NCI-H187 treated with DMSO at 0.1 percent for 48 hours (cell line): ENCODE measurements around the gene CLTC.

Experiments used
- DNase-seq: peaks from one replicate; lab custom pipeline; 2025; lab: John Stamatoyannopoulos, UW

The CLTC gene

GRCh38 chr17:59684967-59685366 is 65.3 kb downstream of the CLTC start:
- DNase-seq, result no peak

- no peak for DNase-seq
Measured at GRCh38 chr17:59688008-59688407, 68.3 kb downstream of the CLTC start.

- DNase-seq, result no peak
Measured at GRCh38 chr17:59688496-59688895, 68.8 kb downstream of the CLTC start.

DNA sequence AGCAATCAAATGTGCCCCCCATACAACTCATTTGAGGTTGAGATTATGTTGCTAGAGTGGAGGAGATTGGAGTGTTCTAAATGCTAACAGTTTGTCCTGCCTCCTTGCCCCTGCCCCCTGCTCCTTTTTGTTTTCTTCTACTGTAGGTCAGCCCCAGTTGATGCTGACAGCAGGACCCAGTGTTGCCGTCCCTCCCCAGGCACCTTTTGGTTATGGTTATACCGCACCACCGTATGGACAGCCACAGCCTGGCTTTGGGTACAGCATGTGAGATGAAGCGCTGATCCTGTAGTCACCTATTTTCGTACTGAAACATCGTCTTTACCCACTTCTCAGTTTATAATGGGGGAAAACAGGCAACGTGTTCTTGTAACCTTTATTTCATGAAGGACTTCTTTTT is 73.9 kb downstream of the CLTC start:
- no peak for DNase-seq

GRCh38 chr17:59694344-59694743 is 74.6 kb downstream of the CLTC start:
- DNase-seq, result no peak

GRCh38 chr17:59695945-59696681 is 76.4 kb downstream of the CLTC start:
- DNase-seq, result no peak

- DNase-seq, result no peak
Measured at GRCh38 chr17:59696682-59697277, 77.1 kb downstream of the CLTC start.

DNA sequence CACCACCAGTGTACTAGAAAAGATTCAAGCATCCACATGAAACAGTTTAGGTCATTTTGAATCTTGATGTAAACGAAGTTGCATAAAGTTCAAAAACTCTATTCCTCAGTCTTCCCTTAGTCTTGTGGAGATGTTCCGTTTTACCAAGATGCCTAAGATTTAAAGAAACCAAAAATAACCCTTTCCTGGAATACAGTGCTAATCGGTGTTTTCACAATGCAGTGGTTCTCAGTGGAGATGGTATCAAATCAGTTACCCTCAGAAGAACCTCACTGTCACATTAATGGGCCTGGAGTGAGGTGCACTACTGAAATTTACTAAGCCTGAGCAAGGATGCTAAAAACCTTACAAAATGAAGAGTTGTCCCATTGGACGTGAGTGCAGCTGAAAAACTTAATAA is 78.4 kb downstream of the CLTC start:
- no peak for DNase-seq

DNA sequence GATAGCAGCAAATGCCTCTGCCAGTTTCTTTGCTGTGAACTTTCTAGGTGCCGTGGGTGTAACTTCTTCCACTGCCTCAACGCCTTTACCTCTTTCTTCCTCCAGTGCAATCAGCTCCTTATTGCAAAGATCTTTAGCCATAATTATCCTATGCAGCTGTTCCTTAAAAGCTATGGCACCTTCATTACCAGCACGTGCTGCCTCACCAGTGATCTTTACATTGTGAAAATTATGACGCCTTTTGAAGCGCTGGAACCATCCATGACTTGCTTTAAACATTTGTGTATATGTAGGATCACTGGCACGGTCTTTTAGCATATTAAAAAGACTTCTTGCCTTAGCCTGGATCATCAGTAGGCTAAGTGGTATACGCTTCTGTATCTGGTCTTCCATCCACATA is 79.5 kb downstream of the CLTC start:
- no peak for DNase-seq

DNA sequence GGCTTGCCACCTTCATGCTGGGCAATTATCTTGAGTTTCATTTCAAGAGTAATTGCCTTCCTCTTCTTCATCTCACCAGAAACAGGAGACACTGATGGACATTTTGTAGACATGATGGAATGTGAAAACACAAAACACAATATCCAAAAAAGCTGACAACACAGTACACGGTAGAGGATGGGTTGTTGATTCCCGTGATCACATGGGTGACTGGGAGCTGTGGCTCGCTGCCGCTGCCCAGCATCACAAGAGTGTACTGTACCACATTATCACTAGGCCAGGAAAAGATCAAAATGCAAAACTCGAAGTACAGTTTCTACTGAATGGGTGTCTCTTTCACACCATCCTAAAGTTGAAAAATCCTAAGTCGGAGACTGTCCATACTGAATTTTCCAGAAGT is 80.1 kb downstream of the CLTC start:
- no peak for DNase-seq

DNA sequence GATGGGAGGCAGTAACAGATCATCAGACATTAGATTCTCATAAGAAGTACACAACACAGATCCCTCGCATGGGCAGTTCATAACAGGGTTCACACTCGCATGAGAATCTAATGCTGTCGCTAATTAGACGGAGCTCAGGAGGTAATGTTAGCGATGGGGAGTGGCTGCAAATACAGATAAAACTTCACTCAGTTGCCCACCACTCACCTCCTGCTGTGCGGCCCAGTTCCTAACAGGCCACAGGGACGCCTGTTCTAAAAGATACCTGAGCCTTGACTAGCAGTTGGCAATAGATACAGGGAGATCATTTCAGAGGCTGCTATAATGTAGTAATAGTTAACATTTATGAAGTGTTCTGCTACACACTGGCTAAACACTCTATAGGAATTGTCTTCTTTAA is 82.6 kb downstream of the CLTC start:
- no peak for DNase-seq

GRCh38 chr17:59707149-59707970 is 87.7 kb downstream of the CLTC start, which contains the start of the genes PTRH2 and VMP1:
Gene PTRH2 (minus strand): TSS chr17:59707430. CDS start chr17:59697978, 9,452 bp downstream.
Gene VMP1 (plus strand): TSS chr17:59707654. CDS start chr17:59731447, 23,793 bp downstream.
- peak; percentile 98 for DNase-seq

GRCh38 chr17:59707971-59708430 is 88.3 kb downstream of the CLTC start:
- no peak for DNase-seq

- no peak for DNase-seq
Measured at GRCh38 chr17:59711936-59712335, 92.2 kb downstream of the CLTC start.

DNA sequence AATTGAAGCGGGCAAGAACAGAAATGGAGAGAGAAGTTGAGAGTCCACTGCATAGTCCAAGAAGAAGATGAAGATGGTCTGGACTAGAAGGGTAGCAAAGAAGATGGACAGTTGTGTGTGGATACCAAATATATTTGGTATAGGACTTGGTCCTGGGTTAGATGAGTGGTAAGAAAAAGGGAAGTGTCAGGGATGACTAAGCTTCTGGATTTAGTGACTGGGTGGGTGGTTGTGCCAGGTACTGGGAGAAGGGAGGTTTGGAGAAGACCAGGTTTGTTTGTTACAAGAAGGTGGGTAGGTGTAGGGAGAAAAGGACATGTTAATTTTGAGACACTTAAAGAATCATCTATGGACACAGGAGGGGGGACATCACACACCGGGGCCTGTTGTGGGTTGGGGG is 93.2 kb downstream of the CLTC start:
- no peak for DNase-seq

DNA sequence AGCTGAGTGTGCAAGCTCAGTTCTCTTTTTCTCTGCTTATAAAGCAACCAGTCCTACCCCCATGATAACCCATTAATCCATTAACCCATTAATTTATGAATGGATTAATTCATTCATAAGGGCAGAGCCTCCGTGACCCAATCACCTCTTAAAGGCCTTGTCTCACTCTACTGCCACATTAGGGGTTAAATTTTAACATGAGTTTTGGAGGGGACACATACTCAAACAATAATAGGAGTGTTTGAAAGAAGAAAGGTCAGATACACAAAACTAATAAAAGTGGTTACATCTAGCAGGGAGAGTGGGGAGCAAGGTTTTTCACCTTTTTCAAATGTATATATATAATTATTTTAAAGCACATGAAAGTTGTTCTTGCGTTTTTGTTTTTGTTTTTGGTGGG is 94.6 kb downstream of the CLTC start:
- no peak for DNase-seq

GRCh38 chr17:59716427-59716826 is 96.7 kb downstream of the CLTC start:
- DNase-seq, result no peak

- no peak for DNase-seq
Measured at GRCh38 chr17:59719526-59719925, 99.8 kb downstream of the CLTC start.

DNA sequence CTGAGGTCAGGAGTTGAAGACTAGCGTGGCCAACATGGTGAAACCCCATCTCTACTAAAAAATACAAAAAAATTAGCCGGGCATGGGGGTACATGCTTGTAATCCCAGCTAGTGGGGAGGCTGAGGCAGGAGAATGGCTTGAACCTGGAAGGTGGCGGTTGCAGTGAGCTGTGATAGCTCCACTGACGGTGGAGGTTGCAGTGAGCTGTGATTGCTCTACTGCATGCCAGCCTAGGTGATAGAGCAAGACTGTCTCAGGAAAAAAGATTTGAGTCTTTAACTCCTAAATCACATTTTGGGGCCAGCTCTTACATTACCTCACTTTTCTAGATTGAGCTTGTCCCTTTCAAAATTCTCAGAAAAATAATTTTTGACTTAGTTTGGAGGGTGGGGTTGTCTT is 102.9 kb downstream of the CLTC start:
- DNase-seq, result no peak

- no peak for DNase-seq
Measured at GRCh38 chr17:59723041-59723440, 103.3 kb downstream of the CLTC start.

GRCh38 chr17:59723607-59724006 is 103.9 kb downstream of the CLTC start:
- DNase-seq, result no peak

- no peak for DNase-seq
Measured at GRCh38 chr17:59725691-59726090, 106.0 kb downstream of the CLTC start.
